CD8-positive, alpha-beta memory T cell (primary cell): Measurements from ENCODE around the gene NPPA. TPM values are rescaled to one million over a fixed set of nuclear protein-coding genes. Genes with fewer than 3 reads are reported as not detected.

ENCODE experiments used
- CTCF ChIA-PET: fragments of 350-600 bp; sonication (Branson Sonifier 250); formaldehyde crosslinking; loops from one replicate; lab custom pipeline; 2021; ENCODE audit warnings: antibody characterized with exemption; lab: Charles Lee
- POLR2A ChIA-PET: fragments of 350-600 bp; sonication (Branson Sonifier 250); formaldehyde crosslinking; loops from one replicate; lab custom pipeline; 2021; ENCODE audit warnings: antibody characterized with exemption; lab: Charles Lee
- DNase-seq, 5 donors: peaks; one replicate each; pipeline versions ENCODE4 v3.0.0 to v3.0.0-alpha.2; 2020 to 2022; ENCODE audit warnings: mixed read lengths in 1 of 5
- H3K27ac ChIP-seq: one replicate; pipeline ENCODE4 v1.7.0; 2013; ENCODE audit warnings: low read depth, mild to moderate bottlenecking, low read length, moderate library complexity
- H3K27me3 ChIP-seq: 2 replicates; pipeline ENCODE4 v1.7.0; 2013; ENCODE audit warnings: low read length, mild to moderate bottlenecking; ENCODE audit not compliant: insufficient read depth, poor library complexity, severe bottlenecking
- H3K36me3 ChIP-seq: 2 replicates; pipeline ENCODE4 v1.7.0; 2013; ENCODE audit warnings: mild to moderate bottlenecking, low read length, moderate library complexity; ENCODE audit not compliant: insufficient read depth
- H3K4me1 ChIP-seq: 2 replicates; pipeline ENCODE4 v1.7.0; 2013; ENCODE audit warnings: mild to moderate bottlenecking, low read length, moderate library complexity; ENCODE audit not compliant: insufficient read depth
- H3K4me3 ChIP-seq: 2 replicates; pipeline ENCODE4 v1.7.0; 2013; ENCODE audit warnings: mild to moderate bottlenecking, low read length
- H3K9me3 ChIP-seq: 2 replicates; pipeline ENCODE4 v1.7.0; 2013; ENCODE audit warnings: mild to moderate bottlenecking, low read length
- H3K27ac Mint-ChIP-seq, 8 donors: one replicate each; pipeline ENCODE4 v1.8.0; 2020 to 2021; ENCODE audit warnings: mixed read lengths in 8 of 8, mild to moderate bottlenecking in 6 of 8, inconsistent platforms in 3 of 8, moderate library complexity in 3 of 8
- H3K27me3 Mint-ChIP-seq, 2 donors: one replicate each; pipeline ENCODE4 v1.8.0; 2020 to 2021; ENCODE audit warnings: mixed read lengths in 2 of 2, mild to moderate bottlenecking in 1 of 2, moderate library complexity in 1 of 2
- H3K36me3 Mint-ChIP-seq, 3 donors: one replicate each; pipeline ENCODE4 v1.8.0; 2020 to 2021; ENCODE audit warnings: mixed read lengths in 3 of 3, inconsistent platforms in 1 of 3, mild to moderate bottlenecking in 1 of 3
- H3K4me1 Mint-ChIP-seq, 3 donors: one replicate each; pipeline ENCODE4 v1.8.0; 2020 to 2021; ENCODE audit warnings: mixed read lengths in 3 of 3, inconsistent platforms in 1 of 3, mild to moderate bottlenecking in 1 of 3
- H3K4me3 Mint-ChIP-seq, 7 donors: one replicate each; pipeline ENCODE4 v1.8.0; 2020 to 2021; ENCODE audit warnings: mixed read lengths in 7 of 7, mild to moderate bottlenecking in 6 of 7, moderate library complexity in 4 of 7, inconsistent platforms in 2 of 7
- H3K9me3 Mint-ChIP-seq, 5 donors: one replicate each; pipeline ENCODE4 v1.8.0; 2020 to 2022; ENCODE audit warnings: mixed read lengths in 5 of 5, mild to moderate bottlenecking in 3 of 5, moderate library complexity in 2 of 5, inconsistent platforms in 1 of 5
- polyA plus RNA-seq: library from polyadenylated mRNA; unstranded; fragments of 300-500 nt; fragmentation: Illumina TruSeq; gene quantifications from one replicate; pipeline ENCODE4 v1.2.3, GENCODE V29; 2021
- total RNA-seq, 2 experiments: library from RNA; stranded (reverse); gene quantifications; one replicate each; pipeline ENCODE4 v1.2.3, GENCODE V29; 2021

NPPA gene
- total and polyA plus RNA-seq, 3 experiments from 2014 or later, result not detected

GRCh38 chr1:11858158-11858557 lies 10.6 kb upstream of the NPPA start:
- Histone ChIP-seq H3K4me3 (no peak overlapping the region), H3K27me3 (peaks cover 31% of the 10 kb centered on the region), H3K27ac (no peak overlapping the region), H3K36me3 (no peaks in the 10 kb centered on the region), H3K4me1 (no peaks in the 10 kb centered on the region), H3K9me3 (no peaks in the 10 kb centered on the region)
- H3K4me1 Mint-ChIP-seq, result no peaks in the 10 kb centered on the region
- no peaks in the 10 kb centered on the region for H3K9me3 Mint-ChIP-seq
- H3K36me3 Mint-ChIP-seq, result no peaks in the 10 kb centered on the region
- DNase-seq, result no peak
- H3K27ac Mint-ChIP-seq, result no peak overlapping the region
- H3K27me3 Mint-ChIP-seq, result peaks cover 55 to 67% of the 10 kb centered on the region in 2 donors
- POLR2A ChIA-PET, result no interaction called here
- CTCF ChIA-PET, result no interaction called here
- H3K4me3 Mint-ChIP-seq, result no peak overlapping the region

GRCh38 chr1:11857164-11857851 lies 9.7 kb upstream of the NPPA start:
- Histone ChIP-seq H3K36me3 (no peaks in the 10 kb centered on the region), H3K4me3 (no peak overlapping the region), H3K4me1 (no peaks in the 10 kb centered on the region), H3K9me3 (no peaks in the 10 kb centered on the region), H3K27ac (no peak overlapping the region), H3K27me3 (peaks cover 31% of the 10 kb centered on the region)
- Mint-ChIP-seq H3K4me1 (no peaks in the 10 kb centered on the region), H3K9me3 (no peaks in the 10 kb centered on the region), H3K36me3 (no peaks in the 10 kb centered on the region), H3K4me3 (no peak overlapping the region), H3K27ac (no peak overlapping the region), H3K27me3 (peaks cover 55 to 66% of the 10 kb centered on the region in 2 donors)
- POLR2A ChIA-PET, result no interaction called here
- CTCF ChIA-PET, result no interaction called here
- no peak for DNase-seq

DNA sequence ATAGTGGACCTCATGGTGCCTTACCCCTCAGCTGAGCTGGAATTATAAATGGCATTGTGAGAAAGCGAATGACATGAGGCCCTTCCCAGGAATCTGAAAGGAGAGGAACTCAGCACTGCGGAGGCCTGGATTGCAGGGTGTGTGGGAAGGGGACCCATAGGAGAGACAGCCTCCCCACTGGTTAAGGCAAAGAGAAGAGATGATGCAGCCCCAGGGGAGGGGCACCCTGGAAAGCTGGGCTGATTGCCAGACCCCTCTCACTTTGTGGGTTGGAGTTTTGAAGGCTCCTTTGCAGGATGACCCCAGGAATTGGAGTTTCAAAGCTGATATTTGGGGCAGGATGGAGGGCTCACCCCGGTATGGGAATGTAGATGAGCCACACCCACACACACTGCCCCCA lies 9.1 kb upstream of the NPPA start:
- H3K4me1 Mint-ChIP-seq, result no peaks in the 10 kb centered on the region
- Histone ChIP-seq H3K9me3 (no peaks in the 10 kb centered on the region), H3K27ac (no peak overlapping the region), H3K27me3 (peaks cover 31% of the 10 kb centered on the region), H3K4me3 (no peak overlapping the region), H3K4me1 (no peaks in the 10 kb centered on the region), H3K36me3 (no peaks in the 10 kb centered on the region)
- no peaks in the 10 kb centered on the region for H3K36me3 Mint-ChIP-seq
- DNase-seq, result no peak
- no peak overlapping the region for H3K27ac Mint-ChIP-seq
- POLR2A ChIA-PET, result no interaction called here
- CTCF ChIA-PET, result no interaction called here
- no peak overlapping the region for H3K4me3 Mint-ChIP-seq
- H3K9me3 Mint-ChIP-seq, result no peaks in the 10 kb centered on the region
- peaks cover 50 to 63% of the 10 kb centered on the region in 2 donors for H3K27me3 Mint-ChIP-seq

DNA sequence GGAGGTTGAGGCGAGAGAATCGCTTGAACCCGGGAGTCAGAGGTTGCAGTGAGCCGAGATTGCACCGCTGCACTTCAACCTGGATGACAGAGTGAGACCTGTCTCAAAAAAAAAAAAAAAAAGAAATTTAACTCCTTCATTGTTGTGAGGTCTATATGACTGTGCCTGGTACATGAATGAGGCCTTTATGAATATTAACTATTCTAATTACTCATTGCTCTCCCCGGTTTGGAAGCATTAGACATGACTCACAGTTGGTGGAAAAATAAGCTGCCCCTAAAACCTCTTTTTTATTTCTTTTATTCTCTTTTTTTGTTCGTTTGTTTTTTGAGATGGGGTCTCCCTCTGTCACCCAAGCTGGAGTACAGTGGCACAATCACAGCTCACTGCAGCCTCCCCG lies 7.8 kb upstream of the NPPA start:
- Histone ChIP-seq H3K36me3 (no peaks in the 10 kb centered on the region), H3K4me1 (no peaks in the 10 kb centered on the region), H3K9me3 (no peaks in the 10 kb centered on the region), H3K27ac (no peak overlapping the region), H3K4me3 (no peak overlapping the region), H3K27me3 (peaks cover 26% of the 10 kb centered on the region)
- no peak for DNase-seq
- Mint-ChIP-seq H3K9me3 (no peaks in the 10 kb centered on the region), H3K27ac (no peak overlapping the region), H3K4me1 (no peaks in the 10 kb centered on the region), H3K4me3 (no peak overlapping the region), H3K36me3 (peaks cover 0 to 2% (median 0%) of the 10 kb centered on the region in 3 donors), H3K27me3 (peaks cover 39 to 56% of the 10 kb centered on the region in 2 donors)
- ChIA-PET CTCF (interaction anchor here (0.5 kb wide), 1 partner anchor 363 kb away, joined by 4 read pairs; no protein-coding TSS in a partner anchor), POLR2A (no interaction called here)

DNA sequence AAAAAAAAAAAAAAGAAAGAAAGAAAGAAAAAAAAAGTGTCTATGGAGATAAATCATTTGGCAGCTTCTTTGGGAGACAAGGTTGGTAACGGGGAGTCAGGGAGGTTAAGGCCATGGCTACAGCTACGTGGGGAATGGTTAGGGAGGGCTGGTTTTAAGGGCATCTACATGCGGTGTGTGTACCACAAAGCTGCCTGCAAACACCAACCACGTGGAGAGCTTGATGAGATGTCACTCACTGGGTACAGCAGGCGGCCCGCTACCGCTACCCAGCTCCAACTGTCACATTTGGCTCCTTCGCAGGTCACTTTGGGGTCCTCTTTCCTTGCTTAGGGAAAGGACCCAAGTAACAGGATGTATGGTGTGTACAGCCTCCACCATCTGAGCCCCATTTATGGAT lies 6.9 kb upstream of the NPPA start:
- Mint-ChIP-seq H3K27ac (no peak overlapping the region), H3K27me3 (peaks cover 31 to 49% of the 10 kb centered on the region in 2 donors), H3K4me1 (no peaks in the 10 kb centered on the region), H3K36me3 (peaks cover 0 to 2% (median 0%) of the 10 kb centered on the region in 3 donors), H3K9me3 (no peaks in the 10 kb centered on the region), H3K4me3 (no peak overlapping the region)
- Histone ChIP-seq H3K36me3 (no peaks in the 10 kb centered on the region), H3K4me1 (no peaks in the 10 kb centered on the region), H3K27ac (no peak overlapping the region), H3K9me3 (no peaks in the 10 kb centered on the region), H3K4me3 (no peak overlapping the region), H3K27me3 (peaks cover 19% of the 10 kb centered on the region)
- ChIA-PET CTCF (no interaction called here), POLR2A (interaction anchor here (1.2 kb wide), 1 partner anchor 53 kb away, joined by 3 read pairs; no protein-coding TSS in a partner anchor)
- no peak for DNase-seq

DNA sequence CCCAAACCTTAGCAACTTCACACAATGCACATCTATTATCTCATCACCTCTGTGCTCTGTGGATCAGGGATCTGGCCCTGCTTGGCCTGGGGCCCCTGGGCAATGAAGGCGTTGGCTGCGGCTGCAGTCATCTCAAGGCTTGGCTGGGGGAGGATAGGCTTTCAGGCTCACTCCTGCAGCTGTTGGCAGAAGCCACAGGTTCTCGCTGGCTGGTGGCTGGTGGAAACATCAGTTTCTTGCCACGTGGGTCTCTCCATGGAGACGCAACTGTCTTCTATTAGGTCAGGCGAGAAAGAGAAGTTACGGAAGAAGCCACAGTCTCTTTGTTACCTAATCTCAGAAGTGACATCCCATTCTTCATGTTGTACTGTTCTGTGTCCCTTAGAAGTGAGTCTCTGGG lies 3.6 kb upstream of the NPPA start:
- DNase-seq, result no peak
- Histone ChIP-seq H3K27ac (no peak overlapping the region), H3K4me3 (no peak overlapping the region), H3K27me3 (no peaks in the 10 kb centered on the region), H3K4me1 (no peaks in the 10 kb centered on the region), H3K9me3 (no peaks in the 10 kb centered on the region), H3K36me3 (no peaks in the 10 kb centered on the region)
- H3K4me3 Mint-ChIP-seq, result no peak overlapping the region
- no peak overlapping the region for H3K27ac Mint-ChIP-seq
- CTCF ChIA-PET, result no interaction called here
- no peaks in the 10 kb centered on the region for H3K4me1 Mint-ChIP-seq
- no peaks in the 10 kb centered on the region for H3K9me3 Mint-ChIP-seq
- peaks cover 11 to 27% of the 10 kb centered on the region in 2 donors for H3K27me3 Mint-ChIP-seq
- POLR2A ChIA-PET, result no interaction called here
- peaks cover 0 to 2% (median 1%) of the 10 kb centered on the region in 3 donors for H3K36me3 Mint-ChIP-seq

DNA sequence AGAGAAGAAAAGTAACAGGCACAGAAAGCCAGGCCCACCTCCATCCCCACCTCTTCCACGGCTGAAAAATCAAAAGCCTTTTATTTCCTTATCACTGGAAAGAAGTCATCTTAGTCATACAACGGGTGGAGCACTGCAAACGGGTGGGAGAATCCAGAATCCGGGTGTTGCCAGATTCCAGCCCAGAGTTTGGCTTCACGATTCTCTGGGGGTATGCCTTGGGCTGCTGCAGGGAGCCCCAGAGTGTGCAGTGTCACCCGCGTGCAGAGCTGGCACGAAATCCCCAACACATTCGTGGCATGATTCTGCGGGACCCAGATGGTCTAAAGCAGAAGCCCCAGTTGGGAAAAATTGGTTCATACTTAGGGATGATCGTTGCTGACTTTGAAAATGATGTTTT lies 2.6 kb upstream of the NPPA start:
- H3K4me3 Mint-ChIP-seq, result no peak overlapping the region
- peaks cover 8 to 27% of the 10 kb centered on the region in 2 donors for H3K27me3 Mint-ChIP-seq
- H3K36me3 Mint-ChIP-seq, result peaks cover 0 to 6% (median 2%) of the 10 kb centered on the region in 3 donors
- Histone ChIP-seq H3K4me1 (peaks cover 3% of the 10 kb centered on the region), H3K27ac (no peak overlapping the region), H3K27me3 (no peaks in the 10 kb centered on the region), H3K36me3 (no peaks in the 10 kb centered on the region), H3K9me3 (no peaks in the 10 kb centered on the region), H3K4me3 (no peak overlapping the region)
- POLR2A ChIA-PET, result no interaction called here
- CTCF ChIA-PET, result no interaction called here
- H3K9me3 Mint-ChIP-seq, result no peaks in the 10 kb centered on the region
- DNase-seq, result no peak
- no peak overlapping the region for H3K27ac Mint-ChIP-seq
- peaks cover 5 to 8% (median 6%) of the 10 kb centered on the region in 3 donors for H3K4me1 Mint-ChIP-seq

GRCh38 chr1:11848373-11848700 lies 754 bp upstream of the NPPA start:
- POLR2A ChIA-PET, result no interaction called here
- H3K36me3 Mint-ChIP-seq, result peaks cover 0 to 20% (median 2%) of the 10 kb centered on the region in 3 donors

More at GRCh38 chr1:11848373-11848700, 754 bp upstream of the NPPA start:
- no peaks in the 10 kb centered on the region for H3K9me3 ChIP-seq
- no peak overlapping the region for H3K4me3 Mint-ChIP-seq
- no peak overlapping the region for H3K27ac Mint-ChIP-seq
- no peak overlapping the region for H3K27ac ChIP-seq
- H3K4me3 ChIP-seq, result no peak overlapping the region
- peaks cover 7% of the 10 kb centered on the region for H3K36me3 ChIP-seq
- CTCF ChIA-PET, result interaction anchor here (1.4 kb wide), 1 partner anchor 45 kb away, joined by 5 read pairs; no protein-coding TSS in a partner anchor
- peaks cover 5 to 8% (median 6%) of the 10 kb centered on the region in 3 donors for H3K4me1 Mint-ChIP-seq
- DNase-seq, result no peak
- H3K27me3 Mint-ChIP-seq, result peaks cover 0 to 13% of the 10 kb centered on the region in 2 donors
- no peaks in the 10 kb centered on the region for H3K9me3 Mint-ChIP-seq
- H3K4me1 ChIP-seq, result peaks cover 3% of the 10 kb centered on the region
- no peaks in the 10 kb centered on the region for H3K27me3 ChIP-seq
